SK-N-SH (cell line): ENCODE data around the gene ACOXL. TPM values are rescaled to one million over a fixed set of nuclear protein-coding genes. Genes with fewer than 3 reads are reported as not detected.

ENCODE experiments used
- CTCF ChIA-PET: fragments of 300-600, 350-600 bp; formaldehyde crosslinking; extraction: SDS; loops from one replicate; lab custom pipeline; 2021; lab: Yijun Ruan, JAX
- POLR2A ChIA-PET: fragments of 350-600 bp; sonication (Branson Sonifier 250); formaldehyde crosslinking; extraction: SDS; loops from one replicate; lab custom pipeline; 2020; ENCODE audit warnings: antibody characterized with exemption, inconsistent platforms; lab: Yijun Ruan, JAX
- DNase-seq: peaks from one replicate; pipeline ENCODE4 v3.0.0; 2012
- H2AFZ ChIP-seq: fragments of 200-600 bp; sonication (generic); 2 replicates; pipeline ENCODE4 v1.8.1; 2016; ENCODE audit warnings: antibody characterized with exemption, mild to moderate bottlenecking, low read depth
- H3F3A ChIP-seq: fragments of 200-600 bp; sonication (generic); replicated peaks from 2 replicates; pipeline ENCODE3; 2016; ENCODE audit warnings: antibody characterized with exemption, mild to moderate bottlenecking; ENCODE audit not compliant: insufficient read depth
- H3K27ac ChIP-seq, 2 experiments: fragments of 200-500 bp in 1 of 2; fragments of 200-600 bp in 1 of 2; sonication (Bioruptor generic) in 1 of 2; sonication (generic), shearing (Covaris generic) in 1 of 2; 2 replicates each; pipeline versions ENCODE4 v1.5.1 to v1.6.1; 2014 to 2016; ENCODE audit warnings: low read depth in 2 of 2, inconsistent platforms in 1 of 2, low read length in 1 of 2, mild to moderate bottlenecking in 1 of 2, mixed read lengths in 1 of 2
- H3K27me3 ChIP-seq: fragments of 200-600 bp; sonication (generic), shearing (Covaris generic); 2 replicates; pipeline ENCODE4 v1.6.1; 2016; ENCODE audit warnings: mixed run types; ENCODE audit not compliant: insufficient read depth
- H3K36me3 ChIP-seq, 2 experiments: fragments of 200-500 bp in 1 of 2; fragments of 200-600 bp in 1 of 2; sonication (Bioruptor generic) in 1 of 2; sonication (generic) in 1 of 2; replicated peaks in 1 of 2; 2 replicates each; pipeline versions ENCODE3 to v1.5.1; 2014 to 2016; ENCODE audit warnings: low read length in 1 of 2, mild to moderate bottlenecking in 1 of 2; ENCODE audit not compliant: insufficient read depth in 2 of 2, control insufficient read depth in 1 of 2
- H3K4me1 ChIP-seq, 2 experiments: fragments of 200-500 bp in 1 of 2; fragments of 200-600 bp in 1 of 2; sonication (Bioruptor generic) in 1 of 2; sonication (generic), shearing (Covaris generic) in 1 of 2; 2 replicates each; pipeline versions ENCODE4 v1.5.1 to v1.6.1; 2014 to 2016; ENCODE audit warnings: low read depth in 1 of 2, low read length in 1 of 2, mixed run types in 1 of 2; ENCODE audit not compliant: insufficient read depth in 2 of 2, control insufficient read depth in 1 of 2
- H3K4me2 ChIP-seq: fragments of 200-600 bp; sonication (generic), shearing (Covaris generic); 2 replicates; pipeline ENCODE4 v1.6.1; 2017; ENCODE audit warnings: mixed run types
- H3K4me3 ChIP-seq, 2 experiments: fragments of 200-500 bp in 1 of 2; fragments of 200-600 bp in 1 of 2; sonication (Bioruptor generic) in 1 of 2; sonication (generic), shearing (Covaris generic) in 1 of 2; 2 replicates each; pipeline versions ENCODE4 v1.5.1 to v1.8.1; 2014 to 2016; ENCODE audit warnings: low read depth in 2 of 2, inconsistent platforms in 1 of 2, low read length in 1 of 2, mild to moderate bottlenecking in 1 of 2, mixed read lengths in 1 of 2, moderate library complexity in 1 of 2
- H3K79me2 ChIP-seq: fragments of 200-600 bp; sonication (generic); 2 replicates; pipeline ENCODE4 v1.8.1; 2017; ENCODE audit warnings: mild to moderate bottlenecking; ENCODE audit not compliant: insufficient read depth
- H3K9ac ChIP-seq: fragments of 200-600 bp; sonication (generic); 2 replicates; pipeline ENCODE4 v1.6.1; 2017; ENCODE audit warnings: mixed run types
- H3K9me2 ChIP-seq: fragments of 200-600 bp; sonication (generic); 2 replicates; pipeline ENCODE4 v1.6.1; 2017; ENCODE audit warnings: mixed run types
- H3K9me3 ChIP-seq: fragments of 200-600 bp; sonication (generic); 2 replicates; pipeline ENCODE4 v1.6.1; 2017; ENCODE audit warnings: mixed run types, mild to moderate bottlenecking, moderate library complexity
- H4K20me1 ChIP-seq: fragments of 200-600 bp; sonication (generic); 2 replicates; pipeline ENCODE4 v1.6.1; 2017; ENCODE audit warnings: mild to moderate bottlenecking, mixed run types; ENCODE audit not compliant: insufficient read depth
- CTCF ChIP-seq: fragments of 200-600 bp; sonication (generic); IDR thresholded peaks from 2 replicates; pipeline ENCODE4 v1.6.1; 2017; ENCODE audit warnings: antibody characterized with exemption, mild to moderate bottlenecking, moderate library complexity
- ELF1 ChIP-seq: IDR thresholded peaks from 2 replicates; pipeline ENCODE4 v1.4.0; 2012
- EZH2phosphoT487 ChIP-seq: fragments of 200-600 bp; sonication (generic); IDR thresholded peaks from 2 replicates; pipeline ENCODE4 v1.6.1; 2017; ENCODE audit warnings: low read depth, mixed run types, mild to moderate bottlenecking, antibody characterized with exemption, moderate library complexity, borderline replicate concordance
- FOXM1 ChIP-seq: IDR thresholded peaks from 2 replicates; pipeline ENCODE4 v1.4.0; 2012; ENCODE audit warnings: low read depth, mild to moderate bottlenecking
- GABPA ChIP-seq: IDR thresholded peaks from 2 replicates; pipeline ENCODE4 v1.4.0; 2012; ENCODE audit warnings: low read depth, mild to moderate bottlenecking
- IRF3 ChIP-seq: fragments of 150-350 bp; IDR thresholded peaks from 2 replicates; pipeline ENCODE4 v1.6.1; 2016; ENCODE audit warnings: mild to moderate bottlenecking, low read depth, low read length
- MXI1 ChIP-seq: IDR thresholded peaks from 2 replicates; pipeline ENCODE4 v1.6.1; 2012; ENCODE audit warnings: mild to moderate bottlenecking, low read depth, low read length, improper control_type of control experiment
- NFIC ChIP-seq: IDR thresholded peaks from 2 replicates; pipeline ENCODE4 v1.4.0; 2012; ENCODE audit warnings: borderline replicate concordance
- PBX3 ChIP-seq: IDR thresholded peaks from 2 replicates; pipeline ENCODE4; 2012
- SIN3A ChIP-seq: IDR thresholded peaks from 2 replicates; pipeline ENCODE4 v1.6.1; 2012; ENCODE audit warnings: low read depth, mild to moderate bottlenecking, low read length, moderate library complexity, borderline replicate concordance
- SMC3 ChIP-seq: IDR thresholded peaks from 2 replicates; pipeline ENCODE4 v1.6.1; 2012; ENCODE audit warnings: low read depth, low read length, improper control_type of control experiment
- TCF12 ChIP-seq: IDR thresholded peaks from 2 replicates; pipeline ENCODE4 v1.4.0; 2012
- TEAD4 ChIP-seq: IDR thresholded peaks from 2 replicates; pipeline ENCODE4 v1.4.0; 2012; ENCODE audit warnings: mild to moderate bottlenecking, borderline replicate concordance; ENCODE audit not compliant: insufficient read depth
- USF1 ChIP-seq: IDR thresholded peaks from 2 replicates; pipeline ENCODE4 v1.4.0; 2012; ENCODE audit warnings: low read depth, borderline replicate concordance
- USF2 ChIP-seq: fragments of 150-350 bp; IDR thresholded peaks from 2 replicates; pipeline ENCODE4 v1.6.1; 2017; ENCODE audit warnings: antibody characterized with exemption, low read length, low read depth, borderline replicate concordance
- WGBS: methylation state at CpG from one replicate; pipeline ENCODE4 v1.1.6; 2017; ENCODE audit warnings: low lambda C conversion rate; 5-methylcytosine and 5-hydroxymethylcytosine counted together
- polyA plus RNA-seq, 3 experiments: library from polyadenylated mRNA; depleted of rRNA; stranded (reverse); fragments of >200 nt; gene quantifications; 2 replicates each; pipeline ENCODE4 v1.2.3, GENCODE V29; 2012

The ACOXL gene
- polyA plus RNA-seq, 1 of the 3 experiments (the other 2 are of a cell fraction) = not detected

GRCh38 chr2:110768591-110768990 lies 36.2 kb downstream of the ACOXL start:
- DNase-seq = no peak
- ChIA-PET CTCF (interaction anchor here (0.9 to 9.1 kb wide), 2 partner anchors 13 to 44 kb away, joined by 3 to 59 read pairs; no protein-coding TSS in a partner anchor), POLR2A (no interaction called here)
- no peak for TF ChIP-seq CTCF
- no peak for TF ChIP-seq ELF1
- no peak for TF ChIP-seq GABPA
- TF ChIP-seq SIN3A = no peak
- no peak for TF ChIP-seq FOXM1
- TF ChIP-seq USF1 = no peak
- no peak for TF ChIP-seq SMC3
- TF ChIP-seq PBX3 = no peak
- no peak for TF ChIP-seq EZH2phosphoT487
- Histone ChIP-seq H3K9ac (no peak overlapping the region), H3K36me3 (no peaks in the 10 kb centered on the region), H3K4me1 (peaks cover 0 to 32% of the 10 kb centered on the region in 2 experiments; a peak in 3 of 4 replicates), H3K27ac (no peak overlapping the region), H2AFZ (no peak overlapping the region), H3K79me2 (no peaks in the 10 kb centered on the region), H3K9me3 (no peaks in the 10 kb centered on the region), H3K9me2 (no peaks in the 10 kb centered on the region), H3F3A (no peaks in the 10 kb centered on the region), H4K20me1 (no peaks in the 10 kb centered on the region), H3K4me2 (no peak overlapping the region), H3K27me3 (peaks cover 16% of the 10 kb centered on the region), H3K4me3 (no peak overlapping the region)
- WGBS = 72% methylated on average over 10 of the region's 10 CpGs

- Histone ChIP-seq H4K20me1 (no peaks in the 10 kb centered on the region), H3K4me3 (peak overlapping the region; percentile 28 to 48; a peak in 3 of 4 replicates), H3K4me2 (peak overlapping the region; percentile 71), H3K4me1 (peaks cover 0 to 37% of the 10 kb centered on the region in 2 experiments; a peak in 3 of 4 replicates), H3K79me2 (no peaks in the 10 kb centered on the region), H3K9ac (no peak overlapping the region), H3K9me2 (no peaks in the 10 kb centered on the region), H3K27me3 (peaks cover 16% of the 10 kb centered on the region), H3K9me3 (no peaks in the 10 kb centered on the region), H3F3A (no peaks in the 10 kb centered on the region), H2AFZ (no peak overlapping the region; the same call in 1 of the 2 replicates), H3K27ac (peak overlapping the region in 1 of 2 experiments; percentile 88; a peak in 2 of 4 replicates), H3K36me3 (no peaks in the 10 kb centered on the region)
- WGBS = 26% methylated on average over 16 of the region's 16 CpGs
- TF ChIP-seq GABPA (no peak), IRF3 (no peak), MXI1 (peak; percentile 78), ELF1 (no peak), TCF12 (no peak), SIN3A (no peak), TEAD4 (no peak), USF2 (no peak), NFIC (0 out of 2 replicates have a peak, but pooled peaks have one; percentile 22)
- peak; percentile 42 for DNase-seq
- ChIA-PET CTCF (interaction anchor here (1.1 to 9.1 kb wide), 3 partner anchors 15 to 42 kb away, joined by 3 to 59 read pairs (median 8); no protein-coding TSS in a partner anchor), POLR2A (interaction anchor here (0.6 kb wide), 1 partner anchor 109 kb away, joined by 4 read pairs; no protein-coding TSS in a partner anchor)
Measured at GRCh38 chr2:110770404-110770958, 38.1 kb downstream of the ACOXL start.
